HepG2 (cell line): ENCODE data around the gene TOX4. TPM values are rescaled to one million over a fixed set of nuclear protein-coding genes. Genes with fewer than 3 reads are reported as not detected.

Experiments
- ETS1 ChIP-seq: sonication (generic); formaldehyde crosslinking; IDR thresholded peaks from 2 replicates; pipeline ENCODE4 v1.4.0; 2020; ENCODE audit warnings: missing genetic modification reagents
- FOXJ3 ChIP-seq: sonication (generic); formaldehyde crosslinking; IDR thresholded peaks from 2 replicates; pipeline ENCODE4 v1.4.0; 2020; ENCODE audit warnings: missing genetic modification reagents, mild to moderate bottlenecking, borderline replicate concordance
- MAFG ChIP-seq: sonication (generic); formaldehyde crosslinking; IDR thresholded peaks from 2 replicates; pipeline ENCODE4 v1.5.1; 2020; ENCODE audit warnings: mild to moderate bottlenecking, missing genetic modification reagents
- NCOR1 ChIP-seq: fragments of 200-600 bp; sonication (generic); IDR thresholded peaks from 2 replicates; pipeline ENCODE4 v1.7.0; 2017; ENCODE audit warnings: antibody characterized with exemption, low read length, borderline replicate concordance
- NONO ChIP-seq, 2 experiments: fragments of 450-650 bp in 1 of 2; sonication (generic) in 1 of 2; formaldehyde crosslinking in 1 of 2; IDR thresholded peaks in 1 of 2; conservative IDR thresholded peaks in 1 of 2; 2 replicates each; pipeline versions ENCODE4 v1.6.1 to v1.8.0; 2017 to 2022; ENCODE audit warnings: mild to moderate bottlenecking in 1 of 2, missing genetic modification reagents in 1 of 2, moderate library complexity in 1 of 2
- PCBP1 ChIP-seq: fragments of 200-400 bp; formaldehyde crosslinking; IDR thresholded peaks from 2 replicates; pipeline ENCODE4 v1.6.1; 2017; ENCODE audit warnings: mild to moderate bottlenecking, low read depth, low read length, borderline replicate concordance
- PRDM10 ChIP-seq: sonication (generic); formaldehyde crosslinking; IDR thresholded peaks from 2 replicates; pipeline ENCODE4 v1.4.0; 2020; ENCODE audit warnings: low read depth, missing genetic modification reagents
- RAD21 ChIP-seq: fragments of 450-650 bp; formaldehyde crosslinking; IDR thresholded peaks from 2 replicates; pipeline ENCODE4 v1.5.0; 2020; ENCODE audit warnings: mild to moderate bottlenecking
- RXRB ChIP-seq: IDR thresholded peaks from 2 replicates; pipeline ENCODE4 v1.6.1; 2016; ENCODE audit warnings: borderline replicate concordance, missing genetic modification reagents, missing compliant biosample characterization
- SAP130 ChIP-seq: IDR thresholded peaks from 2 replicates; pipeline ENCODE4 v1.6.1; 2016; ENCODE audit warnings: low read depth
- SIX1 ChIP-seq: sonication (generic); formaldehyde crosslinking; IDR thresholded peaks from 2 replicates; pipeline ENCODE4 v1.4.0; 2020; ENCODE audit warnings: missing genetic modification reagents, borderline replicate concordance
- SMAD1 ChIP-seq: sonication (generic); formaldehyde crosslinking; IDR thresholded peaks from 2 replicates; pipeline ENCODE4 v1.4.0; 2020; ENCODE audit warnings: missing genetic modification reagents, low read depth, mild to moderate bottlenecking, borderline replicate concordance
- SNRNP70 ChIP-seq: fragments of 200-400 bp; formaldehyde crosslinking; IDR thresholded peaks from 2 replicates; pipeline ENCODE4 v1.6.1; 2017; ENCODE audit warnings: mild to moderate bottlenecking, low read depth, low read length, moderate library complexity
- ZFP36L2 ChIP-seq: sonication (generic); formaldehyde crosslinking; IDR thresholded peaks from 2 replicates; pipeline ENCODE4 v1.4.0; 2020; ENCODE audit warnings: missing genetic modification reagents
- ZFP37 ChIP-seq: sonication (generic); formaldehyde crosslinking; IDR thresholded peaks from 2 replicates; pipeline ENCODE4 v1.4.0; 2020; ENCODE audit warnings: missing genetic modification reagents, borderline replicate concordance
- ZFP90 ChIP-seq: sonication (generic); formaldehyde crosslinking; IDR thresholded peaks from 2 replicates; pipeline ENCODE4 v1.8.0; 2022; ENCODE audit warnings: missing genetic modification reagents, mild to moderate bottlenecking, inconsistent platforms, borderline replicate concordance
- ZNF326 ChIP-seq: sonication (generic); formaldehyde crosslinking; IDR thresholded peaks from 2 replicates; pipeline ENCODE4 v1.4.0; 2020; ENCODE audit warnings: missing genetic modification reagents, borderline replicate concordance
- ZNF362 ChIP-seq: sonication (generic); formaldehyde crosslinking; IDR thresholded peaks from 2 replicates; pipeline ENCODE4 v1.4.0; 2020; ENCODE audit warnings: missing genetic modification reagents, mild to moderate bottlenecking, borderline replicate concordance
- ZNF564 ChIP-seq: sonication (generic); formaldehyde crosslinking; IDR thresholded peaks from 2 replicates; pipeline ENCODE4 v1.8.1; 2023; ENCODE audit warnings: mild to moderate bottlenecking, missing genetic modification reagents
- ZNF678 ChIP-seq: sonication (generic); formaldehyde crosslinking; IDR thresholded peaks from 2 replicates; pipeline ENCODE4 v1.4.0; 2020; ENCODE audit warnings: mild to moderate bottlenecking, missing genetic modification reagents
- ZNF713 ChIP-seq: sonication (generic); formaldehyde crosslinking; IDR thresholded peaks from 2 replicates; pipeline ENCODE4 v1.4.0; 2020; ENCODE audit warnings: mild to moderate bottlenecking, missing genetic modification reagents
- ZNF841 ChIP-seq: sonication (generic); formaldehyde crosslinking; IDR thresholded peaks from 2 replicates; pipeline ENCODE4 v1.8.1; 2023; ENCODE audit warnings: missing genetic modification reagents, borderline replicate concordance
- polyA plus RNA-seq, 8 experiments: library from polyadenylated mRNA; depleted of rRNA in 3 of 8; stranded (reverse) in 7 of 8; unstranded in 1 of 8; fragments of >200 nt; fragmentation: Illumina TruSeq in 4 of 8; extraction: Trizol in 4 of 8; gene quantifications; 2 replicates each; pipeline versions ENCODE4 v1.2.1 to v1.2.3, GENCODE V29; 2011 to 2016; ENCODE audit warnings: low read depth in 4 of 8, missing spikeins in 1 of 8, mixed read lengths in 1 of 8; ENCODE audit not compliant: insufficient read depth in 1 of 8
- total RNA-seq, 5 experiments: library from RNA; depleted of rRNA; stranded (reverse); fragments of >200 nt; fragmentation: Illumina TruSeq; extraction: Trizol; gene quantifications; 2 replicates each; pipeline ENCODE4 v1.2.3, GENCODE V29; 2016; ENCODE audit warnings: low read depth in 1 of 5
- TF ChIP-seq, protein P1 (sequence below): fragments of 450-650 bp; IDR thresholded peaks from 2 replicates; pipeline ENCODE4 v1.6.1; 2017

TOX4 gene
- total and polyA plus RNA-seq, 2 of the 13 experiments (the other 11 are each of a cell fraction or from before 2014, with no cell fraction given): 71.8 to 163 TPM

DNA sequence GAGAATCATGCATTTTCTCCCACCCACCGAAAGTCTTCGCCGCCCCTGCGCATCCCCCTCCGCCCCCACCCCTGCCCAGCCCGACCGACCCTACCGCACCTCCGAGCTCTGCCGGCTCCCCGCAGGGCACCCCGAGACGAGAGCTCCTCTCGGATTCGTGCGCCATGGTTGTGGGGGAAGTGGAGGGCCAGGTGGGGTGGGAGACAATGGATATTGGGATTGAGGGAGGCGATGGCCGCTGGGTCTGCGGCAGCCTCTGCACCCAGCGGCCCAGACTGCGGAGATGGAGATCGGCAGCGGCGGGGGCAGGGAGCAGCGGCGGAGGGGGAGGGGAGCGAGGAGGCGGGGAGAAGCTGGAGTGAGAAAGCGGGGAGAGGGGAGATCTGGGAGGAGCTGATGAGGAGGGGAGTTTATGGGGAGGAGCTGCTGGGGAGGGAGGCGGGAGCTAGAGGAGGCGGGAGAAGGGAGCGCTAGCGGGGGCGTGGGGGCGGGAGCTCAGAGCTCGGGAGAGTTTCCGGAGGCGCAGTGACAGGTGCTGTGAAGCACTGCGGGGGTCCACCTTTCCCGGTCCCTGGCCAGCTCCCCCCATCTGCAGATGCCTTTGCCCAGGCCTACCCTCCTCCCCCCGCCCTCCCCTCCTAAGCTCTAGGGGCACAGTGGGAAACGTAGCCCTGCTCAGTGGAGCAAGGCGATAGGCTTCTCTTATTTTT is 49.1 kb downstream of the TOX4 start, which contains the start of gene SALL2 (continued):
- TF ChIP-seq ZNF326 (CRISPR knock-in tag) (no peak), ZFP37 (no peak), MAFG (CRISPR knock-in tag) (no peak), RXRB (CRISPR knock-in tag) (no peak; the same call in 1 of the 2 replicates), SIX1 (CRISPR knock-in tag) (no peak), NONO (IDR thresholded peaks at IDR 0.05) (peak; percentile 41; the same call in 1 of the 2 replicates), NONO (CRISPR knock-in tag; conservative IDR thresholded peaks at IDR 0.05) (peak; percentile 84), ZNF564 (no peak), SNRNP70 (no peak), ZNF362 (CRISPR knock-in tag) (no peak), ZNF841 (CRISPR knock-in tag) (no peak), ZFP36L2 (no peak), ZNF713 (no peak), RAD21 (no peak), PCBP1 (no peak; the same call in 1 of the 2 replicates), FOXJ3 (no peak), SMAD1 (no peak; the same call in 1 of the 2 replicates), NCOR1 (no peak), SAP130 (peak; percentile 67; the same call in 1 of the 2 replicates), ZNF678 (CRISPR knock-in tag) (no peak), PRDM10 (CRISPR knock-in tag) (peak; percentile 96), ETS1 (CRISPR knock-in tag) (no peak), ZFP90 (no peak)
- TF ChIP-seq, protein P1, sequence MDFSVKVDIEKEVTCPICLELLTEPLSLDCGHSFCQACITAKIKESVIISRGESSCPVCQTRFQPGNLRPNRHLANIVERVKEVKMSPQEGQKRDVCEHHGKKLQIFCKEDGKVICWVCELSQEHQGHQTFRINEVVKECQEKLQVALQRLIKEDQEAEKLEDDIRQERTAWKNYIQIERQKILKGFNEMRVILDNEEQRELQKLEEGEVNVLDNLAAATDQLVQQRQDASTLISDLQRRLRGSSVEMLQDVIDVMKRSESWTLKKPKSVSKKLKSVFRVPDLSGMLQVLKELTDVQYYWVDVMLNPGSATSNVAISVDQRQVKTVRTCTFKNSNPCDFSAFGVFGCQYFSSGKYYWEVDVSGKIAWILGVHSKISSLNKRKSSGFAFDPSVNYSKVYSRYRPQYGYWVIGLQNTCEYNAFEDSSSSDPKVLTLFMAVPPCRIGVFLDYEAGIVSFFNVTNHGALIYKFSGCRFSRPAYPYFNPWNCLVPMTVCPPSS: no peak
